Uterus (tissue), 2 donors: ENCODE data around the gene HYDIN.

ENCODE experiments used
- CTCF ChIP-seq, 4 experiments: fragments of 200-600 bp in 2 of 4; fragments of 450-650 bp in 2 of 4; sonication (generic) in 2 of 4; IDR thresholded peaks; one replicate each; pipeline ENCODE4 v1.5.1; 2016 to 2019; ENCODE audit warnings: antibody characterized with exemption in 4 of 4, mild to moderate bottlenecking in 2 of 4, moderate library complexity in 1 of 4
- POLR2A ChIP-seq, 2 donors: fragments of 450-650 bp; IDR thresholded peaks; one replicate each; pipeline ENCODE4 v1.6.1; 2016; ENCODE audit warnings: antibody characterized with exemption in 2 of 2, mild to moderate bottlenecking in 1 of 2, moderate library complexity in 1 of 2

GRCh38 chr16:71258372-71258771, 27.9 kb upstream of the HYDIN start:
- TF ChIP-seq CTCF (IDR thresholded peaks at IDR 0.05) (no peak), POLR2A (IDR thresholded peaks at IDR 0.05) (no peak)
